HT1080 (cell line): ENCODE results near the gene GABRG3. TPM values are rescaled to one million over a fixed set of nuclear protein-coding genes. Genes with fewer than 3 reads are reported as not detected.

Experiments
- DNase-seq: peaks from one replicate; pipeline ENCODE4 v3.0.0-alpha.2; 2015; ENCODE audit warnings: low read depth
- total RNA-seq: library from RNA; depleted of rRNA; stranded (reverse); fragments of >200 nt; shearing (Covaris generic); gene quantifications from 2 replicates; pipeline ENCODE4 v1.2.3, GENCODE V29; 2014

The GABRG3 gene
- total RNA-seq, 1 experiment from 2014 or later: 0.56 TPM

- no peak for DNase-seq
Observed at GRCh38 chr15:27398631-27399161, 427.7 kb downstream of the GABRG3 start.

DNA sequence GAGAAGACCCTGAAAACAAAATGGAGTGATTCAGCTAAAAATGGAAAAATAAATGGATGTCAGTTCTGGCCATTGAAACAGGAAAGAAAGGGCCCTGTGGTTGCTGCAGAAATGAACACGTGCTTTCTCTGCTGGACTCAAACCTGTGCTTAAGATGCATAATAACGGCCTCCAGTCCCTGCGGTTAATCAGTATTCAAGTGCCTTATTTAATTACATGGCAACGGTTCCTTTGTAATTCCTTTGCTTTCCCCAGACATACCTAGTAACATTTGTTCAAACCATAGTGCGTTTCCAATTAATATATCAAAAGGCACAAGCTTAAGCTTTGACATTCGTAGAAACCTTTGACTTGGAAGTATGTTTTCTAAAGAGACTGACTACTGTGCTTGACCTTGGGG is 428.3 kb downstream of the GABRG3 start:
- no peak for DNase-seq

GRCh38 chr15:27401471-27401870 is 430.5 kb downstream of the GABRG3 start:
- no peak for DNase-seq

- DNase-seq: no peak
Observed at GRCh38 chr15:27408428-27408827, 437.4 kb downstream of the GABRG3 start.

DNA sequence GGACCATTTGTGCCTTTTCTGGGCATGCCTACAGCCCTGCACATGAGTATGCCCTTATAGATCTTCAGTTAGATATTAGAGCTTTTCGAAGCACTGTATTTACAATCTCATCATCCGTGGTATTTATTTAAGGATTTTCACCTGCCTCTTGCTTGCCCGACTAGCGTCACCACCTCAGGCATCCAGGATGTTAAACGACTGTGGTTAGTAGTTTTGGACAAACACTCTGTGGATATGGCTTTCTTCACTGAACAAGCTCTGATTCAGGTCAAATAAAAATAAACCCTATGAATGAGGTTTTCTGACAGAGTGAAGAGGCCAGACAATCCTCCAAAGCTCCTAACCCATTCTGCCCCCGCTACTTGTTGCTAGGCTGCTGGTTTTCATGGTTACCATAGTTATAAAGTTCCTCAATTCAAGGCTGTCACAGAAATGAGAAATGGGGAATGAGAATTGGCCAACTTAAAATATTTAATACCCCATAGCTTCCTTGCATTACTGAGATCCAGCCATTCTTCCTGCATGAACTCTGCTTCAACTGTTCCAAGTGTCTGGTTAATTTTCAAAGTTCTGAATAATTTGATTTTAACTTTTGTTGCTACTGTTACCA is 440.1 kb downstream of the GABRG3 start:
- peak; percentile 50 for DNase-seq

DNA sequence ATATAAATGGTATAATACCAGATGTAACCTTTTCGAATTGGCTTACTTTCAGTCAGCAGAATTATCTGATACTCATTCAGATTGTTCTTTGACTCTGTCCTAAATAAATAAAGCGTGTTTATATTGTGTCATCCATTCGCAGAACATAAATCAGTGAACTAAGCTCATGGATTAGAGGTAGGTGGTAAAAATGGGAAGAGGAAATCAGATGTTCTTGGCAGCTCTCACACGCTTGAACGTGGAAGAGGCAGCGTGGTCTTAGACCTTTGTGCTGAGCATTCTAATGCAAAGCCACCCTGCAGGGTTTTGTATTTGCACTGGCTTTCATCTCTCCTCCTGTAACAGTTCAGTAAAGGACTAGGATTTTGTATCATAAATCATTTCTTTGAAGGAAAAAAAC is 441.4 kb downstream of the GABRG3 start:
- no peak for DNase-seq

DNA sequence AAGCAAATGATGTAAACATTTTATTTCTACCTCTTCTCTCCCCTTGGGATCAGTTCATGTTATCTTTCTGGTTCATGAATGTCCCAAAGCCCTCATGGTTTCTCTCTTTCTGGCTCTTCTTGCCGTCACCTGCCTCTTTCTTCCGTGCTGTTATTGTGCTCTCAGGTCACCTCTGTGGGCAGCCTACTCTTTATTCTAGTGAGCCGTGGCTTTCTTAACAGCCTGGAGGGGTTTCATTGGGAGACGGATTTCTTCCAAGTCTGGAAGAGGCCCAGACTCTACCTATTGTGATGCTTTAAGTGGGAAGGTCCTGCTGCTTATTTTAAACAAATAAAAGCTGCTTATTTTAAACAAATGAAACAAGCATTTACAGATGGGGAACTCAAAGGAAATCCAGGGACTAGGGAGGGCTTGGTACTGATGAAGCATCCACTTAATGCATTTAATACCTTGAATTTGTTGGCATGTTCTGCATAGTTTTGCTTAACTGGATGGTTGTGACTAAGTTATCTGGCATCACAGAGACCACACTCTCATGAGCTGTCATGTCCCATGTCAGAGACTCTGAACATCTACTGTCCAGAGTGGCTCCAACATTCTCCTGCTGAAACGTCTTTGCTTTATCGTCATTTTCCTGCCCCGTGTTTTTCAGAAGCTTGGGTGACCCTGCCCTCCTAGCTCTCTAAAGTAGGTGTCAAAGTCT is 443.3 kb downstream of the GABRG3 start:
- DNase-seq: peak; percentile 76

DNA sequence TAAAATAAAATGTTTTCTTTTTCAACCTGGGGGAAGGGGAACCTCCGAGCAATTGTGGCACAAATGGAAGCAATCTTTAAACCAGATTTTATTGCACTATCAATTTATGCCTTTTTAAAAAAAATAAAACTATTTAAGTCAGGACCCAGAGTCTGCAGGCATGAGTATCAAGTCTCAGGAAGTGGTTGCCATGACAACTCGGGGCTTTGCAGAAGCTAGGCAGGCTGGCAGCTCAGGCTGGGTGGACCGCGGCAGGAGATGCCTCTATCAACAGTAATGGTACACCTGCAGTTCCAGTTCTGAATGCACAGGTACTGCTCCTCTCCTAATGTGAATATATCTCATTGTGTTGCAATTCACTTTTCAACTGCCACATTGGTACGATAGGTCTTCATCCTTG is 447.7 kb downstream of the GABRG3 start:
- DNase-seq: peak; percentile 24

- no peak for DNase-seq
Observed at GRCh38 chr15:27422997-27423396, 452.0 kb downstream of the GABRG3 start.

DNA sequence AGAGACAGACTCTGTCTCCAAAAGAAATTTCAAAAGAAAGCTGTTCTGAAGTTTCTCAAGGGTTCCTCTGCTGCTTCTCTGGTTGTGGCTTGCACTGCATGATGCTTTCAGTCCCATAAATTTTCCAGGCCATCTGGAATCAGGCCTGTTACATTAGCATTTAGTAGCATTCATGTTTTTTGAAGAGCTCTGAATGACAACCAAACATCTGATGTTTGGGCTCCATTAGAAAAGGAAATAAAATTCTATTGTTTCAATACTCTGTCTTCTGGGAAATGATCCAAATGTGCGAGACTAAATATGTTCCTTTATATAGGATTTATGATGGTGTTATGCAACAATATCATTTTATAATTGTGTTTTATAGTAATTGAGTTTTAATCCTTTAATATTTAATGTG is 455.8 kb downstream of the GABRG3 start:
- no peak for DNase-seq

DNA sequence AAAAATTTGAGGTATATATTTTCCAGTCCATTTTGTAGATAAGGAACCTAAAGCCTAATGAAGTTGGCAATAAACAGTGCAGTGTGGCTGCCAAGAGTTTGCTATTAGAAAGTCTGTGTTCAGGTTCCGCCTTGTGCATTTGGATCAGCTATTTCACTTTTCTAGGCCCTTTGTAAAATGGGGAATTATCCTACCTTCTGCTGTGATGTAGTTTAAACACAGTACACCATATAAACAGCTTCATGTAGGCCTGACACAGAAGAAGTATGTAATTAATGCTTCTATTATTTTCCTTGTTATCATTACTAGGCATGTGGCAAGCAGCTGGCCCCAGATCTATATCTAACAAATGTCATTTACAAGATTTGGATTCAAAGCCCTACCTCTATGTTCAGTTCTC is 456.3 kb downstream of the GABRG3 start:
- DNase-seq: no peak

- no peak for DNase-seq
Observed at GRCh38 chr15:27428151-27428550, 457.2 kb downstream of the GABRG3 start.

DNA sequence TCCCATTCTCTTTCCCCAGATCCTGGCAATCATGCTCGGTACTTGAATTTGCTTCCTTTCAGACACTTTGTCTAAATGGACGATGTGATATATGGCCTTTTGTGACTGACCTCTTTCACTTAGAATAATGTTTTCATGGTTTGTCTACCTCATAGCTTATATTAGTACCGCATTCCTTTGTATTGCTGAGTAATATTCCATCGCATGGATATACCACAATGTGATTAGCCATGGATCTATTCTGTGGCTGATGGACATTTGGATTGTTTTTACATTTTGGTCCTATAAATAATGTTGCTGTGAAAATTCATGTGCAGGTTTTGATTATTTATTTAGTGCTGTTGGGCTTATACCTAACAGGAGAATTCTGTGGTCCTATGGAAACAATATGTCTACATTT is 458.6 kb downstream of the GABRG3 start:
- no peak for DNase-seq

GRCh38 chr15:27433604-27434003 is 462.6 kb downstream of the GABRG3 start:
- DNase-seq: no peak

DNA sequence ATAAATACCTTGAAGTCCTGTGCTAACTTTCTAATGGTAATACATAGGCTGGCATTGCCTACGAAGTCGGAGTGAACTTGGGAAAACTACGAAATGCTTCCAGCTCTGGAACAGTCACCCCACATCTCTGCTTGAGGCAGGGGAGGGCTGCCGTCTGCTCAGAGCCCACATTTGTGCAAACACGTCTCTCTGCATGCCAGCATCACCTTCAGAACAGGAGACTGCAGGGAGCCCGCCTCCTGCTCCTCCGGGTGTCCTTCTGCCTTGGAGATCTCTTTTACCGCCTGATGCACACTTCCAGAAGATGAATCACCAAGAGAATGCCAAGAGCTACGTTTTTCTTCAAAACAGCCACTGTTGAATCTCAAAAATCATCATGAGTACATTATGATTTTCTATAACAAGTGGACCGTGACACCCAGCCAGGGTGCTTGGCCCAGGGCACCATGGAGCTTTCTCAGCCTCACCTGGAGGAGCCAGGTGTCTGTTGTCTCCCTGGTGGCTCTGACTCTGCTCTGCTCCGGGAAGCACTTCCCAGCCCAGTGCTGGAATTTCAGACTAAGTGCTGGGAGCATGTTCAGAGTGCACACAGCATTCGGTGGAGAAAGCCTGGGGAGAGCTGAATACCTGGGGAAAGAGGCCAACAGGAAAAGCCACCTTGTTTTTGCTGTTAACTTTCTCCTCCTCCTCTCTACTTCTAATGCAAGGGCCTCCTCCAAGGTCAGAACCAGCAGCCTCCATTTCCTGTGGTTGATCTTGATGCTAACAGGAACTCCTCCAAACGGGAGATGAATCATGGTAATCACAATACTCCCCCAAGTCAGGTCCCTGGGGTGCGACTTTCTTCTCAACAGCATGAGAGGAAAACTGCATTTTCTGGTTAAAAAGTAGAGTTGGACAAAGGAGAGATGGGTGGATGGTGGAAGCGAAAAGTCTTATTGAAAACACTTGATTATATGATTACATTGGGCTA is 467.7 kb downstream of the GABRG3 start:
- DNase-seq: peak; percentile 66

GRCh38 chr15:27441120-27441519 is 470.1 kb downstream of the GABRG3 start:
- no peak for DNase-seq

DNA sequence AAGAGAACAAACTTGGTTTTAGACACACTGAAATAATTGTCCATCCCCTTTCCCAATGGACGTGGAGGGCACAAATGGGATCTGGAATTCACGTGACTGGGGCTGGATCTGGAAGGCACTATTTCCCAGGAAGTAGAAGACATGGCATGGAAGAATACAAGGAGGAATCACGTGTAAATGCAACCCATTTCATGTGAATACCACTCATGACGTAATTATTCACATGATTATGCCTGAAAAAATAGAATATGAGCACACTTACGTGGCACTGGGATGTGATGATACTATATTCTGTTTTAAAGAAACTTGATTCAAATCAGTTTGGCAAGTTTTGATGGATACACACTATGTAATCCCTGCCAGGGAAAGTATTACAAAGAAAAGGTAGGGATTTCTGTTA is 477.3 kb downstream of the GABRG3 start:
- DNase-seq: no peak

- peak; percentile 29 for DNase-seq
Observed at GRCh38 chr15:27448986-27449385, 478.0 kb downstream of the GABRG3 start.

DNA sequence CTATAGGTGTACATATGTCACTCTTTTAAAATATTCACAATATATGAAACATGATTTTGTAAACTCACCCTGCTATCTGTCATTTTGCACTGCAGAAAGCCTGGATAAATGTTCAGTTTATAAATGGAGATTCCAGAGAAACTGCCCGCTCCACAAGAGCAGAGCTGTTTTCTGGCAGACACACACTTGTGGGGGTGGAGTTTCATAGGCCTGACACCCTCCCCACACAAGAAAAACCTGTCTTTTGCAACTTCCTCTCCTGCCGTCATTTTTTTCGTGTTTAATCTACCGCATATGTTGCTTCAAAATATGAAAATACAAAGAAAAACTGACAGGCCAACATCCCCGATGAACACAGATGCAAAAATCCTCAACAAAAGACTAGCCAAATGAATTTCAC is 479.0 kb downstream of the GABRG3 start:
- no peak for DNase-seq

- DNase-seq: peak; percentile 97
Observed at GRCh38 chr15:27454281-27455075, 483.5 kb downstream of the GABRG3 start.

DNA sequence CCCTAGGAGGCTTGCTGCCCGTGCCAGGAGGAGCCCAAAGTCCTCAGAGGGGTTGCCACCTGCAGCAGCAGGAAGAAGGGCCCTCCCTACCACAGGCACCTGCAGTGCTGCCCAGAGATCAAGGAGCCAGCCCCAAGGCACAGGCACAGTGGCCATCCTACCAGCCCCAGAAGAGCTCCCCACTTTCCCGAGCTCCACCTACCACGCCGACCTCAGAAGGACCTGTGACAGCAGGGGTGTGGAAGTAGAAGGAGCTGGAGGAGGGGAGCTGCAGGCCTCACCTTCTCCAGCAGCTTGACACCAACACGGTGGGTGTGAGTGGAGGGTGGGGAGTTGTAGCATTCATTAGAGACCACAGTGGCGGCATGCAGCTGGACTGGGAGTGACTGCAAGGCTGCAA is 485.8 kb downstream of the GABRG3 start:
- DNase-seq: no peak
